Measurements from ENCODE around the gene OPN5. TPM values are rescaled to one million over a fixed set of nuclear protein-coding genes. Genes with fewer than 3 reads are reported as not detected.

The OPN5 gene
- total and polyA plus RNA-seq, 4 donors, result 0.12 TPM; not detected in 3

DNA sequence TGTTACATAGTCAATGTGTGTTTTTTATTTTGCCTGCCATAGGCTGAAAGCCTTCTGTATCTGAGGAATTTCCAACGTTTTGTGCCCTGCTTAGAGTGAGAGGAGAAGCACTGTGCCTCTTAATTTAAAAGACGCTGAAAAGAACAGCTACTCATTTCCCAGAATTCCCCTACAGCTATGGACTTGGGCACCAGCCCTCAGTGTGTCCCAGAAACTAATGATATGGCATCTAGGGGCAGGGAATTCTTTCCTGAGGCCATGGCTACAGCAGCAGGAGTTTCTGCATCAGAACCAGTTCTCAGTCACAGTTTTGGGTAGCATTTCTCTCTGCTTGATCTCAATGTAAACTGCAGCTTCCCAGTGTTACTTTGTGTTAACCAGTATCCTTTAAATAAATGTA lies 20.2 kb downstream of the OPN5 start:
- WGBS, 2 donors, result 51 to 68% methylated on average over 2 of the region's 2 CpGs
- ATAC-seq (ENCODE audit: insufficient read depth, low FRiP score), result no peak

GRCh38 chr6:47804821-47805220 lies 23.0 kb downstream of the OPN5 start:
- Histone ChIP-seq H3K9ac (ENCODE audit: insufficient read depth in 1 of 2, low read length in 2 of 2) (no peak overlapping the region), H3K4me3 (no peak overlapping the region), H3K4me1 (ENCODE audit: control insufficient read depth in 5 of 5, insufficient read depth in 5 of 5, low read length in 5 of 5) (no peaks in the 10 kb centered on the region), H3K9me3 (ENCODE audit: control insufficient read depth in 4 of 4, insufficient read depth in 3 of 4, low read length in 3 of 4) (no peaks in the 10 kb centered on the region), H3K27ac (ENCODE audit: low read depth in 1 of 2, low read length in 1 of 2) (no peak overlapping the region), H3K27me3 (ENCODE audit: control insufficient read depth in 3 of 3, insufficient read depth in 3 of 3, low read length in 2 of 3) (no peaks in the 10 kb centered on the region), H3K36me3 (ENCODE audit: control insufficient read depth in 4 of 4, insufficient read depth in 4 of 4, low read length in 4 of 4) (no peaks in the 10 kb centered on the region)
- no peak for ATAC-seq (ENCODE audit: insufficient read depth, low FRiP score)
- TF ChIP-seq CTCF (IDR thresholded peaks at IDR 0.05; ENCODE audit: control extremely low read depth, extremely low read depth), result no peak
- no peak for DNase-seq
- WGBS, 2 donors, result 89 to 95% methylated on average over 2 of the region's 2 CpGs

More for the DNA sequence above, 20.2 kb downstream of the OPN5 start:
- Histone ChIP-seq H3K27me3 (ENCODE audit: control insufficient read depth in 3 of 3, insufficient read depth in 3 of 3, low read length in 2 of 3) (no peaks in the 10 kb centered on the region), H3K36me3 (ENCODE audit: control insufficient read depth in 4 of 4, insufficient read depth in 4 of 4, low read length in 4 of 4) (no peaks in the 10 kb centered on the region), H3K27ac (ENCODE audit: low read depth in 1 of 2, low read length in 1 of 2) (no peak overlapping the region), H3K9ac (ENCODE audit: insufficient read depth in 1 of 2, low read length in 2 of 2) (no peak overlapping the region), H3K4me3 (no peak overlapping the region), H3K9me3 (ENCODE audit: control insufficient read depth in 4 of 4, insufficient read depth in 3 of 4, low read length in 3 of 4) (no peaks in the 10 kb centered on the region), H3K4me1 (ENCODE audit: control insufficient read depth in 5 of 5, insufficient read depth in 5 of 5, low read length in 5 of 5) (no peaks in the 10 kb centered on the region)
- no peak for DNase-seq
- TF ChIP-seq CTCF (IDR thresholded peaks at IDR 0.05; ENCODE audit: control extremely low read depth, extremely low read depth), result no peak

DNA sequence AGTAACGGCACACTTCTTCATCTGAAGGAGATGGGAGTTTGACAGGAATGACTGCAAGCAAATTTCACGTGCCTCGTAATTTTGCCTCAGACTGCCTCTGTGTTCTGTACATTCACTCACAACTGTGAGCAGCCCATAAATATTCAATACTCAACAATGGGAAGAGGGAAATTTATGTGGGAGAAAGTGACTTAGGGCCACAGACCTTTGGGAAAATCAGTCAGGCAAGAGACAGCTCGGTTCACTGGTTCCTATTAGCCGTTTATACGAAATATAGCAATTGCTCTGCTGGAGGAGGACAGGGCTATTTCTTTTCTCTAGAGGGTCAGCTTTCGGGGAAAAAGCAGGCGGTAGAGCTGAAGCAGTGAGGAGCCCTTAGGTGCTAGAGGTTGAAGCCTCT lies 28.0 kb downstream of the OPN5 start:
- Histone ChIP-seq H3K36me3 (ENCODE audit: control insufficient read depth in 4 of 4, insufficient read depth in 4 of 4, low read length in 4 of 4) (no peaks in the 10 kb centered on the region), H3K4me3 (no peak overlapping the region), H3K9me3 (ENCODE audit: control insufficient read depth in 4 of 4, insufficient read depth in 3 of 4, low read length in 3 of 4) (no peaks in the 10 kb centered on the region), H3K27ac (ENCODE audit: low read depth in 1 of 2, low read length in 1 of 2) (no peak overlapping the region), H3K27me3 (ENCODE audit: control insufficient read depth in 3 of 3, insufficient read depth in 3 of 3, low read length in 2 of 3) (no peaks in the 10 kb centered on the region), H3K4me1 (ENCODE audit: control insufficient read depth in 5 of 5, insufficient read depth in 5 of 5, low read length in 5 of 5) (no peaks in the 10 kb centered on the region), H3K9ac (ENCODE audit: insufficient read depth in 1 of 2, low read length in 2 of 2) (no peak overlapping the region)
- DNase-seq, result no peak
- WGBS, 2 donors, result 94 to 95% methylated on average over 8 of the region's 8 CpGs
- ATAC-seq (ENCODE audit: insufficient read depth, low FRiP score), result no peak
- TF ChIP-seq CTCF (IDR thresholded peaks at IDR 0.05; ENCODE audit: control extremely low read depth, extremely low read depth), result no peak

DNA sequence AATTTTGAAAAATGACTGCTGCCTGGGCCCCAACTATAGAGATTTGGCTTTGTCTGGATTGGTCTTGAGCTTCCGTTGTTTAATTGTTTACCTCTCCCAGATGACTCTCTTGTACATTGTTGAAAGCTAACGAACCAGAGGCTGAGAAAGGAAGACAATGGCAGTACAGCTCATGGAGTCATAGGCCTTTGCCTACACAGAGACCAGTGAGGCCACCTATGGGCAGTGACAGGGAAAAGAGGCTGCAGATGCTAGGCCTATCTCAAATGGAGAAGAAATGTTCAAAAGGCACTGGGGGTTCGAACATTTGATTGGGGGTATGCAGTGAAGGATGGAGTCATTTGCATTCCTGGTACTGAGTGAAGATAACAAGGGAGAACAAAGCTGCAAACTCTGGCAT lies 29.1 kb downstream of the OPN5 start:
- TF ChIP-seq CTCF (IDR thresholded peaks at IDR 0.05; ENCODE audit: control extremely low read depth, extremely low read depth), result no peak
- no peak for ATAC-seq (ENCODE audit: insufficient read depth, low FRiP score)
- Histone ChIP-seq H3K9me3 (ENCODE audit: control insufficient read depth in 4 of 4, insufficient read depth in 3 of 4, low read length in 3 of 4) (no peaks in the 10 kb centered on the region), H3K27ac (ENCODE audit: low read depth in 1 of 2, low read length in 1 of 2) (no peak overlapping the region), H3K27me3 (ENCODE audit: control insufficient read depth in 3 of 3, insufficient read depth in 3 of 3, low read length in 2 of 3) (no peaks in the 10 kb centered on the region), H3K4me3 (no peak overlapping the region), H3K36me3 (ENCODE audit: control insufficient read depth in 4 of 4, insufficient read depth in 4 of 4, low read length in 4 of 4) (no peaks in the 10 kb centered on the region), H3K4me1 (ENCODE audit: control insufficient read depth in 5 of 5, insufficient read depth in 5 of 5, low read length in 5 of 5) (no peaks in the 10 kb centered on the region), H3K9ac (ENCODE audit: insufficient read depth in 1 of 2, low read length in 2 of 2) (no peak overlapping the region)
- DNase-seq, result no peak
- WGBS, 2 donors, result 75 to 86% methylated on average over 3 of the region's 3 CpGs
